IMR-90 (cell line): Measurements from ENCODE around the gene OSER1. TPM values are rescaled to one million over a fixed set of nuclear protein-coding genes. Genes with fewer than 3 reads are reported as not detected.

ENCODE experiments used
- ATAC-seq: fragments of 200-7000 bp; cut with Tn5 transposase; 2 replicates; pipeline ENCODE4 v1.9.1; 2020; ENCODE audit warnings: low read depth, mild to moderate bottlenecking, moderate library complexity
- BruUV-seq: library from RNA; stranded (reverse); fragments of 400-500 nt; replicated peaks from 2 replicates; lab custom pipeline; 2021; lab: Mats Ljungman, UMichigan
- CTCF ChIA-PET: fragments of 300-600 bp; formaldehyde crosslinking; extraction: SDS; loops from one replicate; lab custom pipeline; 2021; ENCODE audit warnings: antibody characterized with exemption; lab: Yijun Ruan, JAX
- POLR2A ChIA-PET: fragments of 300-600 bp; sonication (Branson Sonifier 250); formaldehyde crosslinking; loops from one replicate; lab custom pipeline; 2022; ENCODE audit warnings: antibody characterized with exemption; ENCODE audit not compliant: unreplicated experiment; lab: Charles Lee
- DNase-seq: peaks from one replicate; pipeline ENCODE4 v3.0.0; 2013
- H2AFZ ChIP-seq: replicated peaks from 2 replicates; pipeline ENCODE3; 2013; ENCODE audit warnings: low read length, mild to moderate bottlenecking; ENCODE audit not compliant: poor library complexity
- H2AK5ac ChIP-seq: 2 replicates; pipeline ENCODE4 v1.6.1; 2013; ENCODE audit warnings: low read depth, low read length, inconsistent platforms
- H2AK9ac ChIP-seq: replicated peaks from 2 replicates; pipeline ENCODE3; 2013; ENCODE audit warnings: mild to moderate bottlenecking, low read depth, low read length, moderate library complexity; ENCODE audit not compliant: poor library complexity
- H2BK120ac ChIP-seq: 2 replicates; pipeline ENCODE4 v1.6.1; 2013; ENCODE audit warnings: low read depth, low read length, inconsistent platforms
- H2BK15ac ChIP-seq: 3 replicates; pipeline ENCODE4 v1.6.1; 2013; ENCODE audit warnings: low read depth, low read length, inconsistent platforms
- H2BK20ac ChIP-seq: 2 replicates; pipeline ENCODE4 v1.6.1; 2013; ENCODE audit warnings: low read depth, mild to moderate bottlenecking, inconsistent platforms, low read length, moderate library complexity
- H2BK5ac ChIP-seq: 2 replicates; pipeline ENCODE4 v1.6.1; 2013; ENCODE audit warnings: mild to moderate bottlenecking, low read depth, low read length, inconsistent platforms; ENCODE audit not compliant: poor library complexity, severe bottlenecking
- H3K14ac ChIP-seq: replicated peaks from 2 replicates; pipeline ENCODE4 v1.6.1; 2013; ENCODE audit warnings: low read depth, low read length, inconsistent platforms
- H3K18ac ChIP-seq: 2 replicates; pipeline ENCODE4 v1.6.1; 2013; ENCODE audit warnings: low read depth, low read length, control low read depth
- H3K23ac ChIP-seq: 2 replicates; pipeline ENCODE4 v1.6.1; 2013; ENCODE audit warnings: low read depth, low read length, inconsistent platforms
- H3K27ac ChIP-seq: 2 replicates; pipeline ENCODE4 v1.5.1; 2013; ENCODE audit warnings: mild to moderate bottlenecking, control low read depth, low read length; ENCODE audit not compliant: insufficient read depth
- H3K27me3 ChIP-seq: 2 replicates; pipeline ENCODE4 v1.6.1; 2013; ENCODE audit warnings: low read length; ENCODE audit not compliant: control insufficient read depth, insufficient read depth
- H3K36me3 ChIP-seq: 2 replicates; pipeline ENCODE4 v1.6.1; 2013; ENCODE audit warnings: low read length, mixed read lengths; ENCODE audit not compliant: control insufficient read depth, insufficient read depth
- H3K4ac ChIP-seq: 2 replicates; pipeline ENCODE4 v1.6.1; 2013; ENCODE audit warnings: low read depth, low read length, inconsistent platforms
- H3K4me1 ChIP-seq: 2 replicates; pipeline ENCODE4 v1.6.1; 2013; ENCODE audit warnings: low read length, mixed read lengths; ENCODE audit not compliant: control insufficient read depth, insufficient read depth
- H3K4me2 ChIP-seq: 2 replicates; pipeline ENCODE4 v1.6.1; 2013; ENCODE audit warnings: low read depth, mild to moderate bottlenecking, control low read depth, low read length, moderate library complexity
- H3K4me3 ChIP-seq: 2 replicates; pipeline ENCODE4 v1.5.1; 2013; ENCODE audit warnings: low read depth, mild to moderate bottlenecking, control low read depth, low read length, moderate library complexity; ENCODE audit not compliant: insufficient read depth
- H3K56ac ChIP-seq: 2 replicates; pipeline ENCODE4 v1.6.1; 2013; ENCODE audit warnings: low read length, inconsistent platforms; ENCODE audit not compliant: insufficient read depth; ENCODE audit errors: extremely low read depth
- H3K79me1 ChIP-seq, 2 experiments: 2 replicates each; pipeline ENCODE4 v1.6.1; 2013; ENCODE audit warnings: low read length in 2 of 2, inconsistent platforms in 1 of 2, low read depth in 1 of 2
- H3K9ac ChIP-seq: 2 replicates; pipeline ENCODE4 v1.6.1; 2013; ENCODE audit warnings: low read depth, low read length, control low read depth
- H3K9me1 ChIP-seq: 2 replicates; pipeline ENCODE4 v1.6.1; 2013; ENCODE audit warnings: low read length, inconsistent platforms; ENCODE audit not compliant: insufficient read depth
- H3K9me3 ChIP-seq: 2 replicates; pipeline ENCODE4 v1.6.1; 2013; ENCODE audit warnings: low read length; ENCODE audit not compliant: control insufficient read depth, insufficient read depth
- H4K20me1 ChIP-seq: 2 replicates; pipeline ENCODE4 v1.6.1; 2013; ENCODE audit warnings: low read length, inconsistent platforms; ENCODE audit not compliant: insufficient read depth
- H4K5ac ChIP-seq: 2 replicates; pipeline ENCODE4 v1.6.1; 2013; ENCODE audit warnings: mild to moderate bottlenecking, low read depth, low read length, control low read depth
- H4K8ac ChIP-seq, 2 experiments: 2 replicates each; pipeline ENCODE4 v1.6.1; 2013; ENCODE audit warnings: low read depth in 2 of 2, low read length in 2 of 2, control low read depth in 1 of 2, inconsistent platforms in 1 of 2
- H4K91ac ChIP-seq: 2 replicates; pipeline ENCODE4 v1.6.1; 2013; ENCODE audit warnings: low read depth, low read length, inconsistent platforms; ENCODE audit not compliant: insufficient read depth
- BHLHE40 ChIP-seq: fragments of 150-350 bp; IDR thresholded peaks from 2 replicates; pipeline ENCODE4 v1.6.1; 2016; ENCODE audit warnings: mild to moderate bottlenecking, low read depth, low read length
- CEBPB ChIP-seq: IDR thresholded peaks from 2 replicates; pipeline ENCODE4 v1.6.1; 2012; ENCODE audit warnings: low read depth, low read length, improper control_type of control experiment
- FOS ChIP-seq: fragments of 150-350 bp; IDR thresholded peaks from 2 replicates; pipeline ENCODE4 v1.6.1; 2016; ENCODE audit warnings: low read depth, low read length
- MAFK ChIP-seq: IDR thresholded peaks from 2 replicates; pipeline ENCODE4 v1.6.1; 2012; ENCODE audit warnings: low read depth, low read length, improper control_type of control experiment
- MXI1 ChIP-seq: IDR thresholded peaks from 2 replicates; pipeline ENCODE4 v1.6.1; 2012; ENCODE audit warnings: low read depth, mild to moderate bottlenecking, low read length, moderate library complexity, borderline replicate concordance
- POLR2A ChIP-seq: IDR thresholded peaks from 2 replicates; pipeline ENCODE4 v1.6.1; 2012; ENCODE audit warnings: mild to moderate bottlenecking, low read depth, low read length
- RAD21 ChIP-seq: IDR thresholded peaks from 2 replicates; pipeline ENCODE4 v1.6.1; 2012; ENCODE audit warnings: low read length, improper control_type of control experiment
- RCOR1 ChIP-seq: IDR thresholded peaks from 2 replicates; pipeline ENCODE4 v1.6.1; 2012; ENCODE audit warnings: mild to moderate bottlenecking, low read length, improper control_type of control experiment; ENCODE audit not compliant: insufficient replicate concordance
- SMC3 ChIP-seq: fragments of 150-350 bp; IDR thresholded peaks from 2 replicates; pipeline ENCODE4 v1.6.1; 2016; ENCODE audit warnings: low read depth, mild to moderate bottlenecking, antibody characterized with exemption, low read length, moderate library complexity
- USF2 ChIP-seq: fragments of 150-350 bp; IDR thresholded peaks from 2 replicates; pipeline ENCODE4 v1.6.1; 2017; ENCODE audit warnings: mild to moderate bottlenecking, antibody characterized with exemption, low read length, low read depth
- WGBS, 2 experiments: methylation state at CpG; one replicate each; pipeline versions ENCODE4 v1.1.5 to v1.1.7; 2013; ENCODE audit warnings: missing lambda C conversion rate in 2 of 2; ENCODE audit not compliant: insufficient read length in 1 of 2; ENCODE audit errors: extremely low coverage in 2 of 2; 5-methylcytosine and 5-hydroxymethylcytosine counted together
- dilution Hi-C: fragments of 300-500 bp; cut with HindIII; formaldehyde crosslinking; loops from one replicate; pipeline ENCODE4 v1.14.3; 2018; ENCODE audit warnings: low sequenced_read_pairs; ENCODE audit not compliant: unreplicated experiment
- in situ Hi-C: fragments of 300-500 bp; cut with MboI; formaldehyde crosslinking; loops from 3 replicates; pipeline ENCODE4 v1.14.3; 2019; ENCODE audit warnings: low sequenced_read_pairs, inconsistent platforms, mixed read lengths
- intact Hi-C: fragments of 100-400 bp; cut with micrococcal nuclease; formaldehyde crosslinking; loops from 2 replicates; pipeline ENCODE4 v1.10.0; 2022
- polyA plus RNA-seq, 3 experiments: library from polyadenylated mRNA; depleted of rRNA; stranded (reverse); fragments of >200 nt; gene quantifications; 2 replicates each; pipeline ENCODE4 v1.2.3, GENCODE V29; 2012; ENCODE audit warnings: low replicate concordance in 1 of 3
- total RNA-seq: library from RNA; depleted of rRNA; stranded (reverse); fragments of >200 nt; gene quantifications from 2 replicates; pipeline ENCODE4 v1.2.3, GENCODE V29; 2012

Gene OSER1
- total and polyA plus RNA-seq, 2 of the 4 experiments (the other 2 are of a cell fraction) = 32.6 to 70.6 TPM

- dilution Hi-C loops = no loop called here
- H3K4ac ChIP-seq = no peak overlapping the region
- no peaks in the 10 kb centered on the region for H3K36me3 ChIP-seq
- ChIA-PET CTCF (no interaction called here), POLR2A (no interaction called here)
- intact Hi-C loops = no loop called here
- H2BK20ac ChIP-seq = no peak overlapping the region
- H3K4me2 ChIP-seq = no peak overlapping the region
- no peak overlapping the region for H2BK120ac ChIP-seq
- H2BK15ac ChIP-seq = no peak overlapping the region
- H2BK5ac ChIP-seq = no peak overlapping the region
- no peak overlapping the region for H3K14ac ChIP-seq
- H3K9ac ChIP-seq = no peak overlapping the region
- TF ChIP-seq BHLHE40 = no peak
- no peak for TF ChIP-seq MXI1
- TF ChIP-seq POLR2A = no peak
- TF ChIP-seq RAD21 = no peak
- no peak for TF ChIP-seq CEBPB
- TF ChIP-seq FOS = no peak
- no peak for TF ChIP-seq RCOR1
- no peak for TF ChIP-seq MAFK
- no peak for TF ChIP-seq USF2
- TF ChIP-seq SMC3 = no peak
- H4K91ac ChIP-seq = no peak overlapping the region
- H2AK5ac ChIP-seq = no peak overlapping the region
- H3K9me3 ChIP-seq = no peaks in the 10 kb centered on the region
- no peak overlapping the region for H2AK9ac ChIP-seq
- WGBS, 2 experiments = no CpG with 5 or more reads among the region's 7 CpGs
- no peak for ATAC-seq
- no peaks in the 10 kb centered on the region for H3K79me1 ChIP-seq
- in situ Hi-C loops = no loop called here
- no peak overlapping the region for H3K18ac ChIP-seq
- no peak overlapping the region for H3K56ac ChIP-seq
- no peak for DNase-seq
- H2AFZ ChIP-seq = no peak overlapping the region
- BruUV-seq = no TSS peak
- H3K4me1 ChIP-seq = no peaks in the 10 kb centered on the region
- no peak overlapping the region for H3K27ac ChIP-seq
- H4K20me1 ChIP-seq = no peaks in the 10 kb centered on the region
- H3K9me1 ChIP-seq = no peaks in the 10 kb centered on the region
- H4K5ac ChIP-seq = no peak overlapping the region
- H3K4me3 ChIP-seq = no peak overlapping the region
- no peak overlapping the region for H3K23ac ChIP-seq
- H4K8ac ChIP-seq = no peak overlapping the region
- peaks cover 4% of the 10 kb centered on the region; the same call in 1 of the 2 replicates for H3K27me3 ChIP-seq
These were observed 20.6 kb upstream of the OSER1 start for GRCh38 chr20:44231193-44231592.
